Fibroblast of skin of left biceps (primary cell): ENCODE data around the gene DNPH1.

Experiments used
- DNase-seq, 2 experiments: peaks; one replicate each; pipeline ENCODE4 v3.0.0-alpha.2; 2013; ENCODE audit warnings: low read depth in 2 of 2

The DNPH1 gene, protein sequence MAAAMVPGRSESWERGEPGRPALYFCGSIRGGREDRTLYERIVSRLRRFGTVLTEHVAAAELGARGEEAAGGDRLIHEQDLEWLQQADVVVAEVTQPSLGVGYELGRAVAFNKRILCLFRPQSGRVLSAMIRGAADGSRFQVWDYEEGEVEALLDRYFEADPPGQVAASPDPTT

DNA sequence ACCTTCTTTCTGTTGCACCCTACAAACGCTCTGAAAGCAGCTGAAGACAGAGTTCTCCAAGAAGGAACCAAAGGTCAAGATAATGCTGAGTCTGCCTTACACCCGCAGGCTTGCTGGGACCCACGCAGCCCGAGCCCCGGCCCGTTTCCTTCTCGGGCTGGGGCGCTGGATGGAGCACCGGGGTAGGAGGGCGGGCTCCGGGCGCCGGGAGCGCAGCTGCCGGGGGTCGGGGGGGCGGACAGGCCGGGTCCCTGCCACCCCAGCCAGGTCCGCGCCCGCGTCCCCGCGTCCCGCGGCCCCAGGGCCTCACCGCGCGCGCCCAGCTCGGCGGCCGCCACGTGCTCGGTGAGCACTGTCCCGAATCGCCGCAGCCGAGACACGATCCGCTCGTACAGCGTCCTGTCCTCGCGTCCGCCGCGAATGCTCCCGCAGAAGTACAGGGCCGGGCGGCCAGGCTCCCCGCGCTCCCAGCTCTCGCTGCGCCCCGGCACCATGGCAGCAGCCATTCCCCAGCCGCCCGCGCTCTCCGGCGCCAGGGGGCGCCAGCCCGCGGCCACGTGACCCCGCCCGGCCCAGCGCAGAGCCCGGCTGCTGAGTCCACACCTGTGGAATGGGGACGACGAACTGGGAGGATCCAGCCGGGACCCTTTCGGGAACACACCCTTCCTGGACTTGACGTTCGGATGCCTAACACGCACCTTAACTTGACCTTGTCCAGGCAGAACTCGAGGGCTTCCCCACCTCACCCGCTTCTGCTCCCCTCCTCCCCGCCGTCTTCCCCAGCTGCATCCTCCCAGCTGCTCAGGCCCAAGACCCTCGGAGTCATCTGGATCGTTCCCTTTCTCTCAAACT lies at the start of gene DNPH1:
Gene DNPH1 (minus strand): TSS at position 531 of the 852 bp plus-strand sequence. CDS start 25 bp downstream, at position 506.
- peak; percentile 14 to 21 for DNase-seq

DNA sequence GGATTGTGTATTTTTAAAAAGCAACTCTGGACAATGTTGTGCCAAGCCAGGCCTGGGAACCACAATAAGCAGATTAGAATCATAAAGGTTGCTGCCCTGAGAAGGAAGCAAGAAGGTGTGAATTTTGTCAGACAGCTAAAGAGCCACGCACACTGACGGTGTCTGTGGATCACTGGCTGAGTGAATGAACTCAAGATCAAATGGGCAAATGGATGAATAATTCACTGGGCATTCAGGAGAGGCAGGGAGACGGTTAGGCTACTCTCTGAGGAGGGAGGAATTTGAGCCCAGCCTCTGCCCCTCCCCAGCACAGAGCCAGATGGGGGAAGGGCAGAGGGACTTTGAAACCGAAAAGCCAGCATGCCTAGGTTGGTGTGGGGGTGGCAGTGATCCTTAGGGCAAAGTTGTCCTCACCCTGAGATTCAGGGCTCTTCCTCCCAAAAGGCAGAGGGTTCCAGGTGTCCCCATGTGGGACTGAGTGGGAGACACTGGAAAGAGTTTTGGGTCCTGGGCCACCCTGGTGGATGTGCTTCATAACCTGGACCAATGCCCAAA lies 49.3 kb upstream of the DNPH1 start:
- no peak for DNase-seq

DNA sequence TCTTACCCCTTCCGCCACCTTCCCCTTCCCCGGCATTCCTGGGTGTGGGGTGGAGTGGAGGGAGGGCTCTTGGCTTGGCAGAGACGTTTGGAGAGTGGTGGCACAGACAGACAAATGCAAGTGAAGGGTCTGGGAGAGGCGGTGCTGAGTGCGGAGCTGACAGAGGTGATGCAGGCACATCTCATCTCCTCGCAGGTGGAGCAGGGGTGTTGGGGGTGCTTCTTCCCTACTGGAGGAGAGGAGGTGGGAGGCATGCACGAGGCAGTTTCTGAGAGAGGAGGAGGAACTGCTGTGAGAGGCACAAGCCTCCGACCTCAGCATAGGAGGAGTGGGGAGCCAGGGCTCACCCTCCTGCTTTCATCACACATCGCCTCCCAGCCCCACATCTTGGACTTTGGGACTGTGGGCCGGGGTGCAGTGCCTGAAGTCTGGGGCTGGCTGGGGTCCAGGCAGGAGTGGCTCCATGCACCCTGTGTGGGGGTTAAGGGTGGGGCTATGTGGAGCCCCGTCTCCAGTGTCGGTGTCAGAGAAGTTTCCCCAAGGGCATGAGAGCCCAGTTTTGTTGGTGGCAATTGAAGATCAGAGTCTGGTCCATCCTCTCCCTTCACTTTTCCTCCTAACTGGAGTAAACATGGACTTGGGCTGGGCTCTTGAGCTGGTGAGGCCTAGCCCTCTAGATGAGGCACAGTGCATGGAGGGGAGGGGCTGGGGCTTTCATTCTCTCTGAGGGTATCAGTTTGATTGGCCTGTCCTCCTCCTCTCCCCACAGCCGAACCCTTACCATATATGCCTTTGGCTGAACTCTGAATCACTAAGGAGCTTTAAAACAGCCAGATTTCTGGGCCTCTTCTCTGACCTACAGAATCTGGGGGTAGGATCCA lies 48.6 kb upstream of the DNPH1 start:
- DNase-seq = no peak

DNA sequence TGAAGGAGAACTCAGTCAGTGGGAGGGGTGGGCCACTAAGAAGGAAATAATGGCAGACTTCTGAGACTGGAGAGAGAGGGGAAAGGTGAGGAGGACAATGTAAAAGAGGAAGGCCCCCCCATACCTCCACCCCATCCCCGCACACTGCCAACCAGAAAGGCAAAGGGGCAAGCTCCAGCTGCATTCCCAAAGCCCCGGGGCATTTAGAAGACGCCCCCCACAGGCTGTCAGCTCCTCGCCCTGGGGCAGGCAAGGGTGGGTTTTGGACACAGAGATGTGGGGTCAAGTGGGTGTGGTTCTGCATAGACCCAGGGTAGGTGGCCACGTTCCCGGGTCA lies 48.0 kb upstream of the DNPH1 start:
- no peak for DNase-seq

DNA sequence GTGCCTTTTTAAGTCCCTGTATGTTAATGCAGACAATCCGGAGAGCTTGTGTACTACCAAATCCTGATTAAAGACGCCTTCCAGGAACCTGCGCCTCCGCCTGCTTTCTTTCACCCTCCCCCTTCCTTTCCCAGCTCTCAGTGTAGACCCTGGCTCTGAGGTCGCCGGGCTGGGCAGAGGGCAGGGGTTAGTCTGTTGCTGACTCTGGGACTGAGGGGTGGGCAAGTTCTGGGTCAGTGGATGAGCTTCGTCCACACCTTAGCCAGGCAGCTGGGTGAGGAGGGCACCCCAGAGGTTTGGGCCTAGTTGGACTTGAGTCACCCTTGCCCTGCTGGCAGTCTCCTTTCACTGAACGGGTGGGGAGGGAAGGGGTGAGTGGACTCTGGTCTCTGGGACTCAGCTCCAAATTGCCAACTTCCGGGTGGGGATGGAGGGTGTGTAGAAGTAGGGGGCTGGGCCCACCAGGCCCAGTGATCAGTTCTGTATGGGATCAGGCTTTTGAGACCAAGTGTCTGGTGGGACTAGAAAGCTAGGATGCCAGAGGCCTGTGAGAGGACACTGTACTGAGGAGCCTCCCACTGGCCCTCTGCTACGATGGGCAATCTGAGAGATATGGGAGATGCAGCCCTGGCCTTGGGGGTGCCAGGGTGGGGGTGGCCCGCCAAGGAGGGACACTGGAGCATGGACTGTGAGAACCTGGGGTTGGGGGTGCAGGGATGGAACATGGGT lies 47.5 kb upstream of the DNPH1 start:
- no peak for DNase-seq

DNA sequence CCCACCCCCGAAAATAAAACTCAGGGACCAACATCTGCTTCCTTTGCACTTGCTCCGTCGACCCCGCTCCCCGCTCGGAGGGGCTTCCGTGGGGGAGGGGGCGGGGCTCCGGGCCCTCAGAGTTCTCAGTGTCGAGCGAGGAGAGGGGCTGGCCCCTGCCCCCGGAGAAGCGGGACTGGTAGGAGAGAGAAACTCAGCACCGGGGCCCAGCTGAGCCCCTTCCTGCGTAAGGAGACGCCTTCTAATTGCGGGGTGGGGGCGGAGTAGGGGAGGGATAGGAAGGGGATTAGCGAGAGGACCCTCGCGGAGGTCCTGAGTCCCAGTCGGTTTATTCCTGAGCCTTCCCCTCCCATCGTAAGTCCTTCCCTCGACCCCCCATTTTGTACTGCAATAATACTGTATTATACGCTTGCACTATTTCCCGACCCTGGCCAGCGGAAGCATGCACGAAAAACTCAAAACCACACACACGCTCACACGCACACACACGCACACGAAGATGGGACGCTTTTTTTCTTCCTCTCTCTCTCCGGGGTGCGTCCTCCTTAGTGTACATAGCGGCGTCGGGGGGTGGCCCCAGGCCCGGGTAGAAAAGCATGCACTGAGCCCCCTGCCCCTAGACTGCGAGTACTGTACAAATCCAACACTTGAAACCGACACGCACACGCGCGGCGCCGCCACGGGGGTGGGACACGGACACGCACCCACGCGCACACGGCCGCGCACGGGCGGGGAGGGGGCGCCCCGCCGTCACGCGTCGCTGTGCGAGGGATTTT lies 46.7 kb upstream of the DNPH1 start:
- DNase-seq = no peak

DNA sequence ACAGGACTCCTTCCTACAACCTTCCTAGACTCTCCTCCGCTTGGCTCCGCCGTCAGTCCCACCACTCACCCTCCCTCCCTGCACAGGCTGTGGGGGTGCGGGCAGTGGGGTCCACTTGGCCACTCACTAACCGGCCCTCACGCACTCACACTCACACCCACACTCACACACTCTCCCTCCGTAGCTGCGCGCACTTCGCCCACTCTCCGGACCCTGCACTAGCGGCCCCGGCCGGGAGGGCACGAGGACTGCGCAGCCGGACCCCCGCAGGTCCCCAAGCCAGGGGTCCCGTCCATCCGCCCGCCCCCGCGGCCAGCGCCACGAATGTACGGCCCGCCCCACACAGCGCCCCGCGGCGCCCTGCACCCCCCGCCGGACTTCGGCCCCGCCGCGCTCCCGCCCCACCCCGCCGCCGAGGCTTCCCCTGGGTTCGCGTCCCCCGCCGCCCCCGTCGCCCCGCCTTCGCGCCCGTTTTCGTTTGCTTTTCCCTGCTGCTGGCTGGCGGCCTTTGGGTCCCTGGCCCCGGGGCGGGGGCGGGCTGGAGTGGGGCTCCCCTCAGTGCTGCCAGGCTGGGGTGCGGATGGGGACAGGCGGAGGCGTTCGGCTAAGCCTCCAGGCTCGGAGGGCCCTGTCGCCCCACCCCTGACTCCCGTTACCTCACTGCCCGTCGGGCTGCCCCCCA lies 45.8 kb upstream of the DNPH1 start:
- DNase-seq = no peak

DNA sequence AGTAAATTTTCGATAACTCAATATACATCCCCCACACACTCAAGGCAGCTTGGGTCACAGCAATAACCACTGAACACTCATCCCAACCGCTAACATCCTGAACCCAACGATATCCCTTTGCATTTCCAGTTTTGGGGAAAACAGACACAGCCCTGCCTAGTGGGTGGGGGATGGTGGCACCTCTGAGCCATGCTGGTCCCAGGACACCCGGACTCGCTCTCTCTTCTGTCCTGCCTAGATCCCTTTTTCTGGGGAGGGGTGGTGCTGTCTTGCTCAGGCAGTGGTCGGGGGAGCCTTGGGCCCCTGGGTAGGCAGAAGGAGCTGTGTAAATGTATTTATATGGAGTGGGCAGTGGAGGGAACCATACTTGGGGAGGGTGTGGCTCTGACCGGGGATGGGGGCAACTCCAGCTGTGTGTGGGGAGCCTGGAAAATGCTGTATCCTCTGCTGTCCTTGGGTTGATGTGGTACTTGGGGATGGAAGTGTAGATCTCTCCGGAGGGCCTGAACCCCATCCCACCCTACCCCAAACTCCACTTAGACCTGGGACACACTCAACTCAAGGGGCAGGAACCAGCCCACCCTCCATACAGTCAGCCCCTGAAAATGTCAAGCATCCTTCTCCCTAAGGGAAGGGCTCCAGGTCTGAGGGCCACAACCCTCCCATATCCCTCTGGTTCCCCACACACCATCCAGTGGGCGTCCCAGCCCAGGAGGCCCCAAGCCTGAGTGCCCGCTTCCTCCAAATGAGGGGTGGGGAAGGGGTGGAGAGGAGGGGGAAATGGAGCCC lies 45.0 kb upstream of the DNPH1 start:
- DNase-seq = no peak

DNA sequence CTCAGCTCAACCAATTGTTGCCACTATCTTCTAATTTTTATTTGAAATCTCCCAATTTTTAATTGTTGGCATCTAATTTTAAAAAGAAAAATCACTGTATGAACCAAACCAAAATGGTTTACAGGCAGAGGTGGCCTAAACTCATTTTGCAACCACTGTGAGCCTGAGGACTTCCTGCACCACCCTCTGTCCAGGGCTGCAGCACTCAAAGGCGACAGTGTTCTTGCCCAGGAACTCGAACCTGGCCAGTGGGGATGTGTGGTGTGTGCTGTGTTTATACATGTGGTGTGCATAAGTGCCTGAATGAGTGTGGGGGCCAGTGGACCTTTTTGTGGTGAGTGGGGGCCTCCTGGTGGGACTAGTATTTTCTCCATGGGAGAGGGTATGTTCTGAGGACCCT lies 44.4 kb upstream of the DNPH1 start:
- DNase-seq = no peak

DNA sequence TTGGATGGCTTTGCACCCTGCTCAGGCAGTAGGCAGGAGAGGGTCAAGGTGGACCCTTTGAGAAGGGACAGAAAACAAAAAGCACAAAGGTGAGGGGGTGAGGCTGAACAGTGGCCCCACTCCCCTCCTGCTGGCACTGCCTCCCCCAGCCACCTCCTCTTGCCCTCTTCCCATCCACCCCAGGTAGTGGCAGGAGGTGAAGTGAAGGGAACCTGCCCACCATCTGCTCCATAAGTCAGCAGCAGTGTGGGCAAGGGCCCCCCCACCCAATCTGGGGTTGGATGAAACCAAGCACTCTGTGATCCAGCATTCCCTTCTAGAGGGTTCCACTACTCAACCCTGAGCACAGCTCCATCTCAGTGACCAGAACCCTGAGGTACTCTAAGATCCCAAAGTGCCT lies 42.7 kb upstream of the DNPH1 start:
- DNase-seq = no peak

DNA sequence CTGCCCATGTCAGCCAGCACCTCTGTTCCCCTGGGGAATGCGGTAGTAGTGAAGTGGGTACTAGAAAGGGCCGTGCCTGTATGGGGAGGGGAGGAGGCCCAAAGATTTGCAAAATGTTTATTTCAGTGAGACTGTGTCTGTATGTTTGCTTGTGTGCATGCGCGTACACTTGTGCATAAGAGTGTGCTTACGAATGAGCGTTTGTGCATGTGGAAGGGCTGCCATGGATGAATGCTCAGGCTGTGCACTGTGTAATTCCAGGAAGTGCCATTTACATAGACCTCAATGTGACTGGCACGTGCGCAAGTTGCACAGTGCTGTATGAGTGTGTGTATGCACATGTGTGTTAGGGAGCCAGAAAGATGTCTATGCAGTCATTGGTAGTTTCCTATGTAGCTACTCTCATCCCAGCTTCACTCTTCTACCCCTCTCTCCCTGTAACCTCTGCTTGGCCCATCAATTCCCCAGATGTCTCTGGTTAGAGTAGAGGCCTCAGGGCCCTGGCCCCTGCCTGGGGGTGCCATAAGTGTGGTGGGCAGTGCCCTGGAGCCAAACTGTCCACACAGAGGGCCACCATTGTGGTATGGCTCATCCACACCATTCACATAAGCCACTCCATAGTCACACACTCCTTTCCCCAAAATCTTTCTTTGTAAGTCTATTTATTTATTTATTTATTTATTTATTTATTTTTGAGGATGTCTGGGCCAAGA lies 42.0 kb upstream of the DNPH1 start:
- no peak for DNase-seq

DNA sequence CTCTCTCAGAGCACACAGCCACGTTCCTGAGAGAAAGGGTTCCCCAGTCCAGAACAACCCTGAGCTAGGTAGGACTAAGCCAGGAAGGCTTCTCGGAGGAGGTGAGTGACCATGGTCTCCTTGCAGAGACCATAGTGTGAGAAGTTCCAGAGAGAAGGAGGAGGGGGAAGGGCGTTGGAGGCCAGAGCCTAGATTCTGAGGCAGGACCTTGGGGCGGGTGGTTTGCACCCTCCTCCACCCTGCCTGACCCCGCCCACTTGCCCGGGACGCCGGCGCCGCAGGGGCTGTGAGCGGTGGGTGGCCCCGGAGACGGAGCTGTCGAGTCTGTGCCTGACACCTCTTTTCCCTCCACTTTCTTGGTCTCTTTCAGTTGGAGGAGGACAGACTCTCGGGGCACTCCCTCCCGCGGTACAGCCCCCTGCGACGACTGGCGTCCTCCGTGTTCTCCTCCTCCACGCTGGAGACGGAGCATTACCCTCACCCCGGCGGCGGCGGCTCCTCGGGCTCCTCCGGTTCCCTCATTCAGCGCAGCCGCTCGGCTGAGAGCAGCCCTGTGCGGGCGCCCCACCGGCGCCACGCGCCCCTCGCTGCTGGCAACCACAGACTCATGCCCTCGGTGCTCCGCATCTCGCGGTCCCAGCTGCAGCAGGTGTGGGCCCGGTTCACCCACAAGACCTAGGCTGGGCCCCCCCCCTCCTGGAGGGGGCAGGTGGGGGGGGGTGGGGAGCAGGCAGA lies 40.2 kb upstream of the DNPH1 start:
- DNase-seq = no peak

DNA sequence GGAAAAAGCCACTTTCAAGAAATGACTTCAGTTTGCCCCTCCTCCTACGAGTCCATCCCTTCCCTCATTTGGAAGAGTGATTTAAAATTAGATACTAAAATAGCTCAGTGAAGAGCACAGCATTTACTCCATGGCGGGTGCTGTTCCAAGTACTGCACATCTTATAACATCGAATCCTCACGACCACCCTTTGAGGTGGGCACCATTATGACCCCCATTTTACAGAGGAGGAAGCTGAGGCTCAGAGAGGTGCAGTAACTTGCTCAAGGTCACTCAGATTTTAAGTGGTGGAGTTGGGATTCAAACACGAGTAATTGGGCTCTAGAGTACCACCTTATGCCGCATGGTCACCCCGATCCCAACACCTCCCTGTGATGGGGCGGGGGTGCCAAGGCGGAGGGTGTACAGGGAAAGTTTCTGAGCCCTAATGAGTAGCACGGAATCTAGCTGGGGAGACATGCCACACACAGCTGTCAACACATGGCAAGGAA lies 39.5 kb upstream of the DNPH1 start:
- DNase-seq = no peak

DNA sequence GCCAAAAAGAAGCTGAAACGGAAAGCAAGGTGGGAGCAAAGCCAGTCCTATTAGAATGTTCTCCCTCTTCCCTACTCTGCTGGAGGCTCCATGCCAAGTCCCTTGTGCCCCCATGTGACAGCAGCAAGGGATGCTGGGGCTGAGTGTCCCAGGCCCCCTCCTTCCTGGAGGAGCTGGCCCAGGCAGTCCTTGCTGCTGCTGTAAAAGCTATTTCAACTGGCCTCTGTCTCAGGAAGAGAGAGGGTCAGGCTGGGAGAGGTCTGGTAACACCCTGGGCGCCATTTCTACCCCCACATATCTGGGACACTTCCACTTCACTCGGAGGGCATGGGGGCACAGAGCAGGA lies 39.0 kb upstream of the DNPH1 start:
- no peak for DNase-seq

DNA sequence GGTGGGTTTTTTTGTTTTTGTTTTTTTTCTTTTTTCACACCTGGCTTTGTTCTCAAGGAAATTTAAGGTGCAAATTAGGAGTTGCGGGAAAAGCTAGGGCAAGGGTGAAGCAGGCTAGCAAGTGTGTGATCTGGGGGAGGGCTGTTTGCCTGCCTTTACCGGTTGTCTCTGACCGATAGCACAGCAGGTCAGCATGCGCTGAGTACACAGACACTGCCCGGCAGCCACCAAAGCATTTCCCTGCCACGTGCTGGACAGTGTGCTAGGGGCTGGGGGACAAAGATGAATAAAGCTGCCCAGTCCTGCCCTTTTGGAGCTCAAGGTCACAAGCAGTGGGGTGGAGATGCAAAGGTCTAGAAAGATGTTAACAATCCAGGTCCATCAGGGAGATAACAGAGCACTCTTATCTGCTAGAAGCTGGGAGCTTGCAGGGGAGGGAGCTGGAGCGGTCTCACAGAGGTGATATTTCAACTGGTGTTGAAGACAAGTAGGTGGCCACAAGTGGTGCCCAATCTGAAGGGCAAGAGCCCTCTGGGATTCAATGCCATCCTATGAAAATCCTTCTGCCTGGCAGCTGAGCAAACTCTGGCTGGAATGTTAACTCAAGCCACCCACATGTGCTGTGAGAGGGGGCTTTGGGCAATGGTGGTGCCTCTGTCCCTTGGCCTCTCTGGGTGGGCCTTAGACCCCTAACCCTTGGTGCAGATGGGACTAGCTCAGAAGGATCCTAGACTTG lies 38.5 kb upstream of the DNPH1 start:
- no peak for DNase-seq

DNA sequence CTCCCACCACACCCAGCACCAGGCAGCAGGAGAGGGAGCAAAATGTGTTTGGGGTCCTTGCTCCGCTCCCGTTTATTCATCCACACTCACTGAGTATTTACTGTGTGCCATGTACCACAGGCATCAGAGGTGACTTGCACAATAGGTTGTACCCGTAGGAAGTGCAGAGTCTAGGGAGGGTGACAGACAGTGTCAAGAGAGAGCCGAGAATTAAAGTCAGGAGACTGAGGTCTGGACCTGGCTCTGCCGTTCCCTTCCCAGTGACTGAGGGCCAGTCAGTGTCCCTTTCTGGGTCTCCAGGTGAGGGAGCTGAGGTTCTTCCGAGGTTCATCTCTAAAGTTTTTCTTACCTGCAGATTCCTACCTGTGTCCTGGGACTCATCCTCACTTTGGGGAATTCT lies 36.3 kb upstream of the DNPH1 start:
- DNase-seq = no peak

DNA sequence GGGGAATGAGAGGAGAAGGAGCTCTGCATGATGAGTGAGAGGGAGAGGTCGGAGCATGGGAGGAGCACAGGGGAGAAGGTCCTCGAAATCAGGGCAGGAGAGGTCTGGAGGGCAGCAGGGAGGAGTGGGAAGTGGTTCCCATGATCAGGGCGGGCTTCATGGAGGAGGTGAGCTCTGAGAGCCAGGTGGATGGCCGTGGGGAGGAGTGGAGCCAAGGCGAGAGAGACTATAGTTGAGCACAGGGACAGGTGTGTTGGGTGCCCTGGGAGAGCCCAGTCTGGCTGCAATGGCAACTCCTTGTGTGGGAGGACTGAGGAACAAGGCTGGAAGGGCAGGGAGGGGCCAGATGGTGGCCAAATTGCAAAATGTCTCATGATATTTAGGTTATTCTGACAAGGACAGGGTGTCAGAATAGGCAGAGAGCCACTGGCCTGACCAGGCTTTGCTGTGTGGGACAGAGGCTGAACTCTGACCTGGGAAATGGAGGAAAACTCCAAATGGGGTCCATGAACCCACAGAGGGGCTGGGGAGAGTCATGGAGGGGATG lies 35.4 kb upstream of the DNPH1 start:
- DNase-seq = no peak
